SK-N-SH treated with all-trans-retinoic acid at 6 μM for 48 hours (cell line): ENCODE measurements around the gene B3GALT6.

Experiments used
- ATAC-seq: fragments of 200-7000 bp; cut with Tn5 transposase; 3 replicates; pipeline ENCODE4 v1.9.1; 2020; ENCODE audit warnings: mild to moderate bottlenecking, moderate library complexity
- ARNTL ChIP-seq: fragments of 450-650 bp; formaldehyde crosslinking; IDR thresholded peaks from 2 replicates; pipeline ENCODE4 v1.5.0; 2020; ENCODE audit warnings: low read depth, mild to moderate bottlenecking, moderate library complexity, borderline replicate concordance
- BACH2 ChIP-seq: fragments of 250-450 bp; sonication (Bioruptor Pico); IDR thresholded peaks from 2 replicates; pipeline ENCODE4 v1.9.0; 2021; ENCODE audit warnings: mild to moderate bottlenecking, borderline replicate concordance
- CREB5 ChIP-seq: fragments of 250-450 bp; sonication (Bioruptor Pico); IDR thresholded peaks from 2 replicates; pipeline ENCODE4 v1.5.1; 2020; ENCODE audit warnings: low read depth, mild to moderate bottlenecking, moderate library complexity
- CSDC2 ChIP-seq: fragments of 250-450 bp; sonication (Bioruptor Pico); IDR thresholded peaks from 2 replicates; pipeline ENCODE4 v1.5.0; 2020; ENCODE audit warnings: mild to moderate bottlenecking, moderate library complexity
- CSRNP3 ChIP-seq: fragments of 250-450 bp; sonication (Bioruptor Pico); IDR thresholded peaks from 2 replicates; pipeline ENCODE4 v1.5.1; 2021; ENCODE audit warnings: mild to moderate bottlenecking, moderate library complexity
- ESRRG ChIP-seq: fragments of 250-450 bp; sonication (Bioruptor Pico); IDR thresholded peaks from 2 replicates; pipeline ENCODE4 v1.6.1; 2021; ENCODE audit warnings: mild to moderate bottlenecking
- GLIS3 ChIP-seq: fragments of 250-450 bp; sonication (Bioruptor Pico); IDR thresholded peaks from 2 replicates; pipeline ENCODE4 v1.5.0; 2020; ENCODE audit warnings: mild to moderate bottlenecking, moderate library complexity
- ISL1 ChIP-seq: fragments of 250-450 bp; sonication (Bioruptor Pico); IDR thresholded peaks from 2 replicates; pipeline ENCODE4 v2.1.2; 2022; ENCODE audit warnings: mild to moderate bottlenecking, moderate library complexity
- OSR1 ChIP-seq: fragments of 250-450 bp; sonication (Bioruptor Pico); IDR thresholded peaks from 2 replicates; pipeline ENCODE4 v1.8.0; 2022; ENCODE audit warnings: moderate library complexity, mild to moderate bottlenecking, inconsistent platforms
- PATZ1 ChIP-seq: fragments of 250-450 bp; sonication (Bioruptor Pico); IDR thresholded peaks from 2 replicates; pipeline ENCODE4 v1.8.0; 2020; ENCODE audit warnings: mild to moderate bottlenecking, moderate library complexity, borderline replicate concordance
- POU6F1 ChIP-seq: fragments of 250-450 bp; sonication (Bioruptor Pico); IDR thresholded peaks from 2 replicates; pipeline ENCODE4 v1.8.0; 2021; ENCODE audit warnings: low read depth, mild to moderate bottlenecking, moderate library complexity, borderline replicate concordance
- PPARA ChIP-seq: fragments of 250-450 bp; sonication (Bioruptor Pico); IDR thresholded peaks from 2 replicates; pipeline ENCODE4 v1.5.0; 2020; ENCODE audit warnings: mild to moderate bottlenecking, borderline replicate concordance
- RARB ChIP-seq: fragments of 250-450 bp; sonication (Bioruptor Pico); IDR thresholded peaks from 2 replicates; pipeline ENCODE4 v1.8.0; 2021; ENCODE audit warnings: mild to moderate bottlenecking, moderate library complexity
- SNAI2 ChIP-seq: fragments of 250-450 bp; sonication (Bioruptor Pico); IDR thresholded peaks from 2 replicates; pipeline ENCODE4 v1.5.0; 2020; ENCODE audit warnings: mild to moderate bottlenecking, moderate library complexity
- TCF4 ChIP-seq: fragments of 250-450 bp; sonication (Bioruptor Pico); IDR thresholded peaks from 2 replicates; pipeline ENCODE4 v1.8.0; 2021; ENCODE audit warnings: mild to moderate bottlenecking, moderate library complexity, borderline replicate concordance
- TOX ChIP-seq: fragments of 250-450 bp; sonication (Bioruptor Pico); IDR thresholded peaks from 2 replicates; pipeline ENCODE4 v1.8.0; 2021; ENCODE audit warnings: mild to moderate bottlenecking, moderate library complexity, borderline replicate concordance
- TSHZ2 ChIP-seq: fragments of 250-450 bp; sonication (Bioruptor Pico); IDR thresholded peaks from 2 replicates; pipeline ENCODE4 v1.5.0; 2020; ENCODE audit warnings: mild to moderate bottlenecking, moderate library complexity
- ZC3H10 ChIP-seq: fragments of 250-450 bp; sonication (Bioruptor Pico); IDR thresholded peaks from 2 replicates; pipeline ENCODE4 v1.5.1; 2021; ENCODE audit warnings: mild to moderate bottlenecking, moderate library complexity
- ZFP3 ChIP-seq: fragments of 250-450 bp; sonication (Bioruptor Pico); IDR thresholded peaks from 2 replicates; pipeline ENCODE4 v1.5.0; 2020; ENCODE audit warnings: mild to moderate bottlenecking, moderate library complexity
- ZFP30 ChIP-seq: fragments of 450-650 bp; formaldehyde crosslinking; IDR thresholded peaks from 2 replicates; pipeline ENCODE4 v1.5.0; 2022; ENCODE audit warnings: mild to moderate bottlenecking, moderate library complexity
- ZNF565 ChIP-seq: fragments of 450-650 bp; formaldehyde crosslinking; conservative IDR thresholded peaks from 2 replicates; pipeline ENCODE4 v1.5.0; 2020; ENCODE audit warnings: low read depth, mild to moderate bottlenecking, moderate library complexity
- ZNF70 ChIP-seq: fragments of 450-650 bp; formaldehyde crosslinking; IDR thresholded peaks from 2 replicates; pipeline ENCODE4 v1.5.0; 2020; ENCODE audit warnings: mild to moderate bottlenecking, moderate library complexity
- ZNF8 ChIP-seq: fragments of 450-650 bp; formaldehyde crosslinking; IDR thresholded peaks from 2 replicates; pipeline ENCODE4 v1.5.0; 2020; ENCODE audit warnings: mild to moderate bottlenecking, moderate library complexity

B3GALT6 gene

GRCh38 chr1:1183833-1184775 is 47.9 kb upstream of the B3GALT6 start:
- TF ChIP-seq OSR1 (CRISPR knock-in tag) (no peak), CREB5 (CRISPR knock-in tag) (no peak), TCF4 (CRISPR knock-in tag) (no peak), ZNF565 (CRISPR knock-in tag) (no peak), CSRNP3 (CRISPR knock-in tag) (no peak), ESRRG (CRISPR knock-in tag) (no peak), ISL1 (no peak), TSHZ2 (no peak), ZC3H10 (CRISPR knock-in tag) (no peak), BACH2 (CRISPR knock-in tag) (no peak), PPARA (no peak), ZFP30 (CRISPR knock-in tag) (no peak), ZNF8 (CRISPR knock-in tag) (no peak), POU6F1 (CRISPR knock-in tag) (no peak), CSDC2 (no peak), GLIS3 (CRISPR knock-in tag) (no peak), RARB (CRISPR knock-in tag) (no peak), PATZ1 (CRISPR knock-in tag) (no peak), ZNF70 (CRISPR knock-in tag) (no peak)
- no peak for ATAC-seq

GRCh38 chr1:1185101-1185765 is 46.8 kb upstream of the B3GALT6 start:
- no peak for ATAC-seq
- TF ChIP-seq ZFP3 (CRISPR knock-in tag) (no peak), SNAI2 (CRISPR knock-in tag) (no peak), TOX (CRISPR knock-in tag) (no peak), RARB (CRISPR knock-in tag) (no peak), PPARA (no peak), TCF4 (CRISPR knock-in tag) (no peak), ARNTL (CRISPR knock-in tag) (no peak), ZNF8 (CRISPR knock-in tag) (no peak), CSDC2 (no peak), ZNF565 (CRISPR knock-in tag) (no peak), ZC3H10 (CRISPR knock-in tag) (no peak), TSHZ2 (no peak), ZFP30 (CRISPR knock-in tag) (no peak), BACH2 (CRISPR knock-in tag) (no peak), ZNF70 (CRISPR knock-in tag) (no peak), POU6F1 (CRISPR knock-in tag) (no peak), ISL1 (no peak), GLIS3 (CRISPR knock-in tag) (no peak)
